Neural crest cell (in vitro differentiated cells): ENCODE results near the gene RBM19. TPM values are rescaled to one million over a fixed set of nuclear protein-coding genes. Genes with fewer than 3 reads are reported as not detected.
A peak's percentile ranks its signal among the peaks of the same experiment; 100 is the strongest.

Experiments used
- DNase-seq: peaks from one replicate; pipeline ENCODE4 v3.0.0; 2021; ENCODE audit warnings: low read depth, mixed read lengths, low spot score
- H3K27ac Mint-ChIP-seq: one replicate; pipeline ENCODE4 v1.8.0; 2021; ENCODE audit warnings: mild to moderate bottlenecking, mixed read lengths; ENCODE audit not compliant: unreplicated experiment
- H3K27me3 Mint-ChIP-seq: 2 replicates; pipeline ENCODE4 v1.8.0; 2021; ENCODE audit warnings: low read depth, mild to moderate bottlenecking, mixed read lengths
- H3K36me3 Mint-ChIP-seq: 2 replicates; pipeline ENCODE4 v1.8.0; 2021; ENCODE audit warnings: low read depth, mild to moderate bottlenecking, mixed read lengths
- H3K4me1 Mint-ChIP-seq: 2 replicates; pipeline ENCODE4 v1.8.0; 2021; ENCODE audit warnings: mixed read lengths
- H3K4me3 Mint-ChIP-seq: one replicate; pipeline ENCODE4 v1.8.0; 2021; ENCODE audit warnings: mild to moderate bottlenecking, mixed read lengths
- H3K9me3 Mint-ChIP-seq: 2 replicates; pipeline ENCODE4 v1.8.0; 2021; ENCODE audit warnings: mixed read lengths
- total RNA-seq: library from RNA; stranded (reverse); gene quantifications from 2 replicates; pipeline ENCODE4 v1.2.1, GENCODE V29; 2021
- TF ChIP-seq, protein P1 (sequence below): fragments of 200-600 bp; sonication (generic); conservative IDR thresholded peaks from 2 replicates; pipeline ENCODE4 v1.5.0; 2021; ENCODE audit warnings: antibody characterized with exemption, mild to moderate bottlenecking

Gene RBM19
- total RNA-seq, 1 donor from 2014 or later: 42.6 TPM

DNA sequence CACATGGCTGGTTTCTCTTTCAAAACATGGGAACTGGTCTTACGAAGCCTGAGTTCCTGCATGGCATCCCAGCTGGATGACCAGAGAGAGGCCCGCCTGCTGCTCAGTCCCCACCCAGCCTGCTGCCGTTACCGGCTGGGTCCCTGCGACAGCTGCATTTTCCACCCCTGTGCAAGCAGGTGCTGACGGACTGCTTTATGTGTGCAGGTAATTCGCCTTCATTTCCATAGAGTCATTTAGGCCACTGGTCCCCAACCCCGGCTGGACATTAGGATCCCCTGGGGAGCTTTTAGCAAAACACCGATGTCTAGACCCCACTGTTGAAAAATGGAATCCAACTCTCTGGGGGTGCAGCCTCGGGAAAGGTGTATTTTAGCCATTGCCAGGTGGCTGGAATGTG lies 51.9 kb downstream of the RBM19 start:
- TF ChIP-seq, protein P1, sequence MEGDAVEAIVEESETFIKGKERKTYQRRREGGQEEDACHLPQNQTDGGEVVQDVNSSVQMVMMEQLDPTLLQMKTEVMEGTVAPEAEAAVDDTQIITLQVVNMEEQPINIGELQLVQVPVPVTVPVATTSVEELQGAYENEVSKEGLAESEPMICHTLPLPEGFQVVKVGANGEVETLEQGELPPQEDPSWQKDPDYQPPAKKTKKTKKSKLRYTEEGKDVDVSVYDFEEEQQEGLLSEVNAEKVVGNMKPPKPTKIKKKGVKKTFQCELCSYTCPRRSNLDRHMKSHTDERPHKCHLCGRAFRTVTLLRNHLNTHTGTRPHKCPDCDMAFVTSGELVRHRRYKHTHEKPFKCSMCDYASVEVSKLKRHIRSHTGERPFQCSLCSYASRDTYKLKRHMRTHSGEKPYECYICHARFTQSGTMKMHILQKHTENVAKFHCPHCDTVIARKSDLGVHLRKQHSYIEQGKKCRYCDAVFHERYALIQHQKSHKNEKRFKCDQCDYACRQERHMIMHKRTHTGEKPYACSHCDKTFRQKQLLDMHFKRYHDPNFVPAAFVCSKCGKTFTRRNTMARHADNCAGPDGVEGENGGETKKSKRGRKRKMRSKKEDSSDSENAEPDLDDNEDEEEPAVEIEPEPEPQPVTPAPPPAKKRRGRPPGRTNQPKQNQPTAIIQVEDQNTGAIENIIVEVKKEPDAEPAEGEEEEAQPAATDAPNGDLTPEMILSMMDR: no peak
- Mint-ChIP-seq H3K4me3 (no peak overlapping the region), H3K36me3 (peaks cover 2% of the 10 kb centered on the region), H3K27me3 (no peaks in the 10 kb centered on the region), H3K27ac (no peak overlapping the region), H3K4me1 (no peaks in the 10 kb centered on the region), H3K9me3 (no peaks in the 10 kb centered on the region)
- DNase-seq: no peak

DNA sequence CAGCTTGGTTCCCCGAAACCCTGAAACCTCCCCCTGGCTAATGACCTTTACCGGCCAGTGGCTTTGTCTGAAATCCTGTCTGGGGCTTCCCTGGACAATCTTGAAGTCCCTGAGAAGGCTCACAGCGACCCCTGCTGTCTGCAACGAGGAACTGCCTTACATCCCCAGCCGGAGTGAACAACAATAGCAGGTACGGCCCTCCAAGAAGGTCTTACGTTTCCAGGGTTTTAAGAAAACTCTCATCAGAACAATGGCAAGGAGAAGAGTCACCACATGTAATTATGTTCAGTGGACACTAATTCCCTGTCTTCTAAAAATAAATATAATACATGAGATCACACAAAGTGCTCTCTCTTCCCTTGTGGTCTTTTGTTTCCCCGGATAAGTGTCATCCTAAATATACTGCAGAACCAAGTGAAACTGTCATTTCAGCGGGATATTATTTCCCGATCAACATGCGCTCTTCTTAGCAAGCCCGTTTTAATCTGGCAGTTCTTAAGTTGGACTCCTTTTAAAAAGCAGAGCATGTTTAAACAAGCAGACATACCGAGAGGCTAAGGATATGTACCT lies 53.3 kb downstream of the RBM19 start:
- Mint-ChIP-seq H3K27me3 (no peaks in the 10 kb centered on the region), H3K9me3 (no peaks in the 10 kb centered on the region), H3K27ac (no peak overlapping the region), H3K4me3 (no peak overlapping the region), H3K4me1 (no peaks in the 10 kb centered on the region), H3K36me3 (peaks cover 2% of the 10 kb centered on the region)
- DNase-seq: peak; percentile 85
- TF ChIP-seq, protein P1: peak; percentile 95

DNA sequence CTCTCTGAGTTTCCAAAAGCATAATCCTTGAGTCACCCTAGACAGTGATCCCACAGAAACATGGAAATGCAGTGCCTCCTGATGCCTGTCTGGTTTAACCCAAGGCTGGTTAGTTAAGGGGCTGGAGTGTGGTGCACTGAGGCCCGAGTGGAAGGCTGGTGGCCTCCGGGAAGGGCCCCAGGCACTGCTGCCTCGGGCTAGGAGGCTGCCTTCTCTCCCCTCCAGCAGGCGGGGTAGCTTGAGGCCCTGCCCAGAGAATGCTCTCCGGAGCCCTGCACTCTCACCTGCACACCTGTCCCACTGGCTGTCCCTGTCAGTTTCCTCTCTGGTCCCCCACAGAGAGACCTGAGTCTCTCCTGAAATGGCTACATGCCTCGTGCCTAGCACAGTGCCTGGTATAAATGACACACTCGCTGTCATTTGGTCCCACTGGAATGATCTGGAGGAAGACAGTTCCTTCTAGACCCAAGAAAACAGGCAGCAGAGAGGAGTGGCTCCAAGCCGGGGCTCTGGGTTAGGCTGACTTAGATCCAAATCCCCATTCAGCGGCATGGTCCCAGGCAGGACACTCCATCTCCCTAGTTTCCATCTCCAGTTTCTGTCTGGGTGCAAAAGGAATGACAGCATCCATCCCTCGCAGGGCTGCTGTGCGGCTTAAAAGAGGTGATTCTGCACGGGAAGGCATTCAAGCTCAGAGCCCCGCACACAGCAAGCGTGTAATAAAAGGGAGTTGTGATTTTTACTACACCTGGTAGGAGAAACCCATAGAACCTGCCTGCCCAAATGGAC lies 54.0 kb downstream of the RBM19 start:
- H3K36me3 Mint-ChIP-seq: peaks cover 2% of the 10 kb centered on the region
- H3K27ac Mint-ChIP-seq: no peak overlapping the region
- H3K4me1 Mint-ChIP-seq: no peaks in the 10 kb centered on the region
- H3K27me3 Mint-ChIP-seq: no peaks in the 10 kb centered on the region
- H3K4me3 Mint-ChIP-seq: no peak overlapping the region
- TF ChIP-seq, protein P1: no peak
- DNase-seq: no peak
- H3K9me3 Mint-ChIP-seq: no peaks in the 10 kb centered on the region

DNA sequence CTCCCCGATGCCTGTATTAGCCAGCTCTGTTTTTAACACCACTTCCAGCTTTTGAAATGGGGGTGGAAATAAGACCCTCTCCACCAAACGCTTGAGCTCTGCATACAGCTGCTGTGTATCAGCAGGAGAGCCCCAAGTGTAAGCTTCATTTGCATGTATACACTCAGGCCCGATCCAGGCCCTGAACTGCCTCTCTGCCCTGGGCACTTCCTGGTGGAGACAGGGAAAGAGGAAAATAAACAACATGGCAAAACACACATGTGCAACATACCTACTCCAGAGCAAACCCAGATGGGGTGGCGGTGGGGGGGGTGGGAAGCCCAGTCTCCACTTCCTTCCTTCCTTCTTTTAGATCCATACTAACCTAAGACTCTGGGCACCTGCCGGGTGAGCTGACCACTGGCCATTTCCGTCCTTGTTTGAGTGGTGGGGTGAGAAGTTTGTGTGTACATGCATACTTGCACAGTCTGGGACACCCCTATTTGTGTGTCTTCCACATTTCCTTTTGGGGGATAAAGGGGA lies 55.3 kb downstream of the RBM19 start:
- TF ChIP-seq, protein P1: no peak
- DNase-seq: no peak
- H3K27ac Mint-ChIP-seq: no peak overlapping the region
- no peaks in the 10 kb centered on the region for H3K27me3 Mint-ChIP-seq
- H3K9me3 Mint-ChIP-seq: no peaks in the 10 kb centered on the region
- no peak overlapping the region for H3K4me3 Mint-ChIP-seq
- H3K4me1 Mint-ChIP-seq: no peaks in the 10 kb centered on the region
- peaks cover 3% of the 10 kb centered on the region for H3K36me3 Mint-ChIP-seq

DNA sequence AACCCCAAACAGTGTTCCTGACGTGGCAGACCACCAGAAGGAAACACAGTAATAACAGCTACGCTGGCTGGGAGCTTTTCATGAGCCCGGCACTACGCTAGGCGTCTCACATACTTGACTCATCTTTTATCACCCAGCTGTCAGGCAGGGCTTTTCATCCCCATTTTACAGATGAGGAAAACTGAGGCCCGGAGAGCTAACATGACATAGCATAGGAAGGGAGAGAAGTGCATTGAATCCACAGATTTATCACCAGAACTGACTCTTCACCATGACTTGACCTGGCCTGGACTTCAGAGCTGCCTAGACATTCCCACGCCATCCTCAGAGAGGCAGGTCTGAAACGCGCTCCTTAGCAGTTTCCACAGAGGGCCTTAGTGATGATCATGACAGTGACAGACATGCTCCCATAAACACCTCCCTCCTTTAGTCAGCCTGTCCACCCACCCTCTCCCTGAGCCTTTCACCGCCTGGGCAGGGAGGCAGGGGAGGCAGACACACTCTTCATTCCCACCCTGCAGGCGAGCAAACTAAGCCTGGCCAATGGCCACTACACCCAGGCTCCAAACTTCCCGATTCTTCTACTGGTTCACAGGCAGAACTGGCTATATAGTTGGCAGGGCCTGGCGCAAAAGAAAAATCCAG lies 56.2 kb downstream of the RBM19 start:
- H3K4me3 Mint-ChIP-seq: no peak overlapping the region
- H3K36me3 Mint-ChIP-seq: peaks cover 3% of the 10 kb centered on the region
- TF ChIP-seq, protein P1: no peak
- DNase-seq: no peak
- H3K27ac Mint-ChIP-seq: no peak overlapping the region
- no peaks in the 10 kb centered on the region for H3K9me3 Mint-ChIP-seq
- H3K27me3 Mint-ChIP-seq: no peaks in the 10 kb centered on the region
- no peaks in the 10 kb centered on the region for H3K4me1 Mint-ChIP-seq
